Measurements from ENCODE around the gene MUTYH. TPM values are rescaled to one million over a fixed set of nuclear protein-coding genes. Genes with fewer than 3 reads are reported as not detected.

The MUTYH gene
- polyA plus RNA-seq, 1 donor from 2014 or later: 59.8 TPM

DNA sequence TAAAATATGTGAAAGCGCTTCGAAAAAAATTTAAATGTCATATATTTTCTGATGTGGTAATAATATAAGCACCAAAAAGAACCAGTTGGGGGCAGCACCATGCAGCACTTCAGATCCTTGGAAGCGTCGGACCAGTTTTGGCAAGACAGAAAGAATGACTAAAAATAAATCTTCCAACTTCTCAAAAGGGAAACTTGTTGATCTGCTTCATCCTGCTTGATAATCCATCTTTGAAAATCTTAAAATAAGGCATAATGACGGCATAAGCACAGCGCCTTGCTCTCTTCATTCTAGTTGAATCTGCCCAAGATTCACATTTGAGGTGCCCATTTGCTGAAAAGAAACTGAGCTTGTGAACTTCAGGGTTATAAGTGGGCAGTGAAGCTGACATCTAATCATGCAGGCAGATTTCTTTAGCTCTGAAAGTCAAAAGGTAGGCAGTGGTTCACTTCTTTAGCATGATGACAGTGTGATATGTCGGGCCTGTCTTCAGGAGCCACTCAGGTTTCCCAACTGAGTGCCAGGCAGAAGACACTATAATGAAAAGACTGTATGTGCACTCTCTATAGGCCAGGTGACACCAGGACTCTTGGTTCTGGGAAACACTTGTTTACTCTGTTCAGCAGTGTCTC, 19.8 kb upstream of the MUTYH start:
- H3K4me2 ChIP-seq (ENCODE audit: low read length): no peak overlapping the region
- no peaks in the 10 kb centered on the region for H3K27me3 ChIP-seq (ENCODE audit: insufficient read depth, low read depth, low read length)
- no peak overlapping the region for H3K4me3 ChIP-seq (ENCODE audit: low read length)
- no peak overlapping the region for H3K27ac ChIP-seq (ENCODE audit: low read length)
- H3K9me3 ChIP-seq (ENCODE audit: low read length): no peaks in the 10 kb centered on the region
- TF ChIP-seq RAD21 (conservative IDR thresholded peaks at IDR 0.05) (peak; percentile 77), SMC3 (conservative IDR thresholded peaks at IDR 0.05; ENCODE audit: poor library complexity) (peak; percentile 74)
- TF ChIP-seq, protein P1, sequence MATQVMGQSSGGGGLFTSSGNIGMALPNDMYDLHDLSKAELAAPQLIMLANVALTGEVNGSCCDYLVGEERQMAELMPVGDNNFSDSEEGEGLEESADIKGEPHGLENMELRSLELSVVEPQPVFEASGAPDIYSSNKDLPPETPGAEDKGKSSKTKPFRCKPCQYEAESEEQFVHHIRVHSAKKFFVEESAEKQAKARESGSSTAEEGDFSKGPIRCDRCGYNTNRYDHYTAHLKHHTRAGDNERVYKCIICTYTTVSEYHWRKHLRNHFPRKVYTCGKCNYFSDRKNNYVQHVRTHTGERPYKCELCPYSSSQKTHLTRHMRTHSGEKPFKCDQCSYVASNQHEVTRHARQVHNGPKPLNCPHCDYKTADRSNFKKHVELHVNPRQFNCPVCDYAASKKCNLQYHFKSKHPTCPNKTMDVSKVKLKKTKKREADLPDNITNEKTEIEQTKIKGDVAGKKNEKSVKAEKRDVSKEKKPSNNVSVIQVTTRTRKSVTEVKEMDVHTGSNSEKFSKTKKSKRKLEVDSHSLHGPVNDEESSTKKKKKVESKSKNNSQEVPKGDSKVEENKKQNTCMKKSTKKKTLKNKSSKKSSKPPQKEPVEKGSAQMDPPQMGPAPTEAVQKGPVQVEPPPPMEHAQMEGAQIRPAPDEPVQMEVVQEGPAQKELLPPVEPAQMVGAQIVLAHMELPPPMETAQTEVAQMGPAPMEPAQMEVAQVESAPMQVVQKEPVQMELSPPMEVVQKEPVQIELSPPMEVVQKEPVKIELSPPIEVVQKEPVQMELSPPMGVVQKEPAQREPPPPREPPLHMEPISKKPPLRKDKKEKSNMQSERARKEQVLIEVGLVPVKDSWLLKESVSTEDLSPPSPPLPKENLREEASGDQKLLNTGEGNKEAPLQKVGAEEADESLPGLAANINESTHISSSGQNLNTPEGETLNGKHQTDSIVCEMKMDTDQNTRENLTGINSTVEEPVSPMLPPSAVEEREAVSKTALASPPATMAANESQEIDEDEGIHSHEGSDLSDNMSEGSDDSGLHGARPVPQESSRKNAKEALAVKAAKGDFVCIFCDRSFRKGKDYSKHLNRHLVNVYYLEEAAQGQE (IDR thresholded peaks at IDR 0.05; ENCODE audit: borderline replicate concordance): no peak
- TF ChIP-seq, protein P2, sequence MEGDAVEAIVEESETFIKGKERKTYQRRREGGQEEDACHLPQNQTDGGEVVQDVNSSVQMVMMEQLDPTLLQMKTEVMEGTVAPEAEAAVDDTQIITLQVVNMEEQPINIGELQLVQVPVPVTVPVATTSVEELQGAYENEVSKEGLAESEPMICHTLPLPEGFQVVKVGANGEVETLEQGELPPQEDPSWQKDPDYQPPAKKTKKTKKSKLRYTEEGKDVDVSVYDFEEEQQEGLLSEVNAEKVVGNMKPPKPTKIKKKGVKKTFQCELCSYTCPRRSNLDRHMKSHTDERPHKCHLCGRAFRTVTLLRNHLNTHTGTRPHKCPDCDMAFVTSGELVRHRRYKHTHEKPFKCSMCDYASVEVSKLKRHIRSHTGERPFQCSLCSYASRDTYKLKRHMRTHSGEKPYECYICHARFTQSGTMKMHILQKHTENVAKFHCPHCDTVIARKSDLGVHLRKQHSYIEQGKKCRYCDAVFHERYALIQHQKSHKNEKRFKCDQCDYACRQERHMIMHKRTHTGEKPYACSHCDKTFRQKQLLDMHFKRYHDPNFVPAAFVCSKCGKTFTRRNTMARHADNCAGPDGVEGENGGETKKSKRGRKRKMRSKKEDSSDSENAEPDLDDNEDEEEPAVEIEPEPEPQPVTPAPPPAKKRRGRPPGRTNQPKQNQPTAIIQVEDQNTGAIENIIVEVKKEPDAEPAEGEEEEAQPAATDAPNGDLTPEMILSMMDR (IDR thresholded peaks at IDR 0.05; ENCODE audit: poor library complexity, severe bottlenecking): peak; percentile 73
- H4K20me1 ChIP-seq (ENCODE audit: insufficient read depth): no peaks in the 10 kb centered on the region
- no peaks in the 10 kb centered on the region for H3K9me2 ChIP-seq (ENCODE audit: insufficient read depth, low read length)
- H3K79me2 ChIP-seq (replicated peaks; ENCODE audit: insufficient read depth, low read length): no peaks in the 10 kb centered on the region
- no peak overlapping the region for H2AFZ ChIP-seq (ENCODE audit: low read depth, low read length)
- H3K9ac ChIP-seq (ENCODE audit: low read length): no peak overlapping the region
- H3K36me3 ChIP-seq (ENCODE audit: insufficient read depth, low read length): no peaks in the 10 kb centered on the region
- H3F3A ChIP-seq (ENCODE audit: insufficient read depth, low read length, poor library complexity, severe bottlenecking): no peaks in the 10 kb centered on the region

DNA sequence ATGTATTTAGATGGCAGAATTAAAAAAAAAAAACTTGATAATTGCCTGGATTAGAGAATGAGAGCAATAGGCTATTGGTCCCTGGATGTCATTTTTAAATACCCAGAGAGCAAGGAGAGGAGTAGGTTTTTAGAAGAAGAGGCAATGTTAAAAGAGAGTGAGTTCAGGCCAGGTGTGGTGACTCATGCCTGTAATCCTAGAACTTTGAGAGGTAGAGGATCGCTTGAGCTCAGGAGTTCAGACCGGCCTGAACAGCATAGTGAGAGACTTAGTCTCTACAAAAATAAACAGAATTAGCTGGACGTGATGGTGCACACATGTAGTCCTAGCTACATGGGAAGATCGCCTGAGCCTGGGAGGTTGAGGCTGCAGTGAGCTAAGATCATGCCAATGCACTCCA, 15.9 kb upstream of the MUTYH start:
- Histone ChIP-seq H3K9me2 (ENCODE audit: insufficient read depth, low read length) (no peaks in the 10 kb centered on the region), H3K79me2 (replicated peaks; ENCODE audit: insufficient read depth, low read length) (no peaks in the 10 kb centered on the region), H3K27me3 (ENCODE audit: insufficient read depth, low read depth, low read length) (no peaks in the 10 kb centered on the region), H3K36me3 (ENCODE audit: insufficient read depth, low read length) (no peaks in the 10 kb centered on the region), H4K20me1 (ENCODE audit: insufficient read depth) (no peaks in the 10 kb centered on the region), H3K4me3 (ENCODE audit: low read length) (no peak overlapping the region), H3F3A (ENCODE audit: insufficient read depth, low read length, poor library complexity, severe bottlenecking) (no peaks in the 10 kb centered on the region), H3K4me2 (ENCODE audit: low read length) (no peak overlapping the region), H3K27ac (ENCODE audit: low read length) (no peak overlapping the region), H3K9me3 (ENCODE audit: low read length) (no peaks in the 10 kb centered on the region), H2AFZ (ENCODE audit: low read depth, low read length) (no peak overlapping the region), H3K9ac (ENCODE audit: low read length) (no peak overlapping the region)
- no peak for TF ChIP-seq TAF1 (IDR thresholded peaks at IDR 0.05; ENCODE audit: low read depth)
- TF ChIP-seq, protein P1 (IDR thresholded peaks at IDR 0.05; ENCODE audit: borderline replicate concordance): no peak
- TF ChIP-seq EZH2 (IDR thresholded peaks at IDR 0.05; ENCODE audit: borderline replicate concordance, insufficient read depth, low read length, poor library complexity, severe bottlenecking): no peak
- TF ChIP-seq EP300 (conservative IDR thresholded peaks at IDR 0.05; ENCODE audit: poor library complexity, severe bottlenecking): no peak
- no peak for TF ChIP-seq SMC3 (conservative IDR thresholded peaks at IDR 0.05; ENCODE audit: poor library complexity)
- no peak for TF ChIP-seq MXI1 (conservative IDR thresholded peaks at IDR 0.05; ENCODE audit: poor library complexity, severe bottlenecking)
- TF ChIP-seq, protein P2 (IDR thresholded peaks at IDR 0.05; ENCODE audit: poor library complexity, severe bottlenecking): no peak
- no peak for TF ChIP-seq RAD21 (conservative IDR thresholded peaks at IDR 0.05)
- TF ChIP-seq POLR2AphosphoS5 (IDR thresholded peaks at IDR 0.05): no peak
